Adipose tissue (tissue), 3 donors: Measurements from ENCODE around the gene STAMBPL1. TPM values are rescaled to one million over a fixed set of nuclear protein-coding genes. Genes with fewer than 3 reads are reported as not detected.
A peak's percentile ranks its signal among the peaks of the same experiment; 100 is the strongest.
"Not testable (repeated sequence)": the region's sequence is repeated elsewhere in the genome, so short reads cannot be mapped to it uniquely, and the experiment has no call there.

Experiments
- H3K27ac ChIP-seq: one replicate; pipeline ENCODE4 v1.5.1; 2013; ENCODE audit warnings: low read depth, low read length
- WGBS, 3 donors: extraction: QIAGEN DNeasy Blood & Tissue Kit; methylation state at CpG; one replicate each; pipeline ENCODE4 v1.1.7; 2013; 5-methylcytosine and 5-hydroxymethylcytosine counted together
- polyA plus RNA-seq, 3 donors: library from polyadenylated mRNA; stranded (reverse); fragments of 200-250 nt; gene quantifications; one replicate each; pipeline ENCODE4 v1.2.3, GENCODE V29; 2013
- donor health status: healthy with polysubstance abuse.
- donor health status: Bipolar disorder and iron deficiency.
- donor health status: healthy.

Gene STAMBPL1
- 1 to 10 TPM; 2.4 to 5.4 (median 2.6) TPM for polyA plus RNA-seq

DNA sequence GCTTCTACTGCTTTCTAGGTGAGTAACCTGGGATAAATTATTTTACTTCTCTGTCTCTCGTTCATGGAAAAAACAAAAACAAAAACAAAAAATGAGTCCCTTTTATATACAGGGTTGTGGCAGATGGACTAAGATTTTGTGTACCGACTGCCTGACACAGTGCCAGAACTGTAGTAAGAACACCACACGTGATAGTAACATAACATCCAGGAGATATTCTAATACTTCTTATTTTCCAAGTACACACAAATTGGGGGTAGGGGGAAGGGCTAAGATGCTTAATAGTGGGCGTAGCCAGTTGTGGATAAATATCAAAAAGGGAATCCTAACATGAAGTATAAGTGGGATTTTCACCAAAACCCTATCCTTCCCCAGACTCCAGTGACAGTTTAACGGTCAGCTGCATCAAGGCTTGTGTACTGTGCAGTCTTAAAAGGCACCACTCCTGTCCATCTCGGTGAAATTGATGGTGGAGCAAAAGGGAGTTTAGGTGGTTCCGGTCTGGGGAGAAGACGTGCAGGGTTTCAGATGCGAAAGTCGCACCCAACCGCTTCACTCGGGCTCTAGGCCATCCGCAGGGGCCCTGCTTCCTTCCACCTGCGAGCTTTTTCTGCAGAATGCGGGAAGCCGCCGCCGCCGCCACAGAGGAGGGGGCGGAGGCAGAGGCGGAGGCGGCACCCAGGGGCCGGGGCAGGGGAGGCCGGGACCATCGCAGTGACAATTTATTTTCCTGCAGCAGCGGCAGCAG is at the start of gene STAMBPL1:
Gene STAMBPL1, plus strand, starts transcription at position 712 of the 748 bp plus-strand sequence. CDS start 21,464 bp downstream, outside the sequence.
- WGBS, 3 donors = 4 to 5% (median 4%) methylated on average over 20 to 26 of the region's 26 CpGs
- H3K27ac ChIP-seq = peak within 1 kb of the TSS; percentile 61

DNA sequence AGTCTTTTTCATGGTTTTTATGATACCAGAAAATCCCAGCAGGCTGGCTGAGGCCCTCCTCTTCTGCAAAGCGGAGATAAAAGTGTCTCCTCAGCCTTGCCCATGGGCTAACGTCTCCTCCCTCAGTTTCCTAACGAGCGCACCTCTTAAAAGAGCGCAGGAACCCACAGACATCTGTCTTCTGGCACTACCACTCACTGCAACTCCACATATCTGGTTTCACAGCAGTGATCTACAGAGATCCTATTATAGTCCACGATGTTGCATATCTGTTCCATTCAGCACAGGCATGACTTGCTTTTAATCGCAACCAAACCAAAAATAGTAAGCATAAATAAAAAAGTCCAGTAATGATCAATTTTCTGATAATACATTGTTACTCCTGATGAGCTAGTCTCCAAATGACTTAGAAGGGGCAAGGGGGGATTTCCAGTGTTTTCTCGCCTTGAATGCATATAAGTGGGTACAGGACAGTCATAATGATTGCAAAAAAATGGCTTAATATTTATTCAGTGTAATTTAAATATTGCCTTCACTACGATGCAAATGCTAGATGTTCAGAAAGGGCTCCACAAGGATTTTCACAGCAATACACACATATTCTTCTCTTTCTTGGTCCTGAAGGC is 49.3 kb upstream of the STAMBPL1 start:
- 81 to 91% (median 91%) methylated on average over 9 of the region's 9 CpGs for WGBS, 3 donors
- no peak overlapping the region for H3K27ac ChIP-seq

DNA sequence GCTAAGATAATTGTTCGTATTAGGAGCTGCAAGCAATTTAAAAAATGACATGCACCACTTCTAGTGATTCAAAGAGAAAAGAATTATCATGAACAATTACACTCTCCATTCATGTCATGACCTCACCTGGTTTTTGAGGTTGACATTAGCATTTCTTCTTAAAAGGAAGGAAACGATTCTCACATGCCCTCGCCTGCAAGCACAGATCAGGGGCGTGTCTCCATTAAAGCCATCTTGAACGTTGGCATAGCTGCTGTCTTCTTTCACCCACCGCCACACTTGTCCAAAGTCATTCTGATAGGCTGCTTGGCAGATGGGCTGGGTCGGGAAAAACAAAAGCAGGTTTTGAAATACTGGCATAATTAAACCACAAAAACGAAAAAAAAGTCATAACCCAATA is 48.3 kb upstream of the STAMBPL1 start:
- H3K27ac ChIP-seq = no peak overlapping the region
- 69 to 82% (median 78%) methylated on average over 8 of the region's 8 CpGs for WGBS, 3 donors

DNA sequence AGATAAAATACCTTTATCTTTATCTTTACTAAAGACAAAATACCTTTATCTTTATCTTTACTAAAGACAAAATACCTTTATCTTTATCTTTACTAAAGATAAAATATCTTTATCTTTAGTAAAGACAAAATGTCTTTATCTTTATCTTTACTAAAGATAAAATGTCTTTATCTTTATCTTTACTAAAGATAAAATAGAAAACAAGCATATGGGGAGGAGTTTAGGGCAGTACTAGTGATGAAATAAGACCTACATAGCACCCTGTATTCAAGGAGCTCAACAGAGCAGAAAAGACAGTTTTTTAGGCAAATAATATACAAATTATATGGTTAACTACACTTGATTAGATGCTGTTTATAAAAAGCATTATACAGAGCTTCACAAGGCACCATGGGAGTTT is 47.7 kb upstream of the STAMBPL1 start:
- H3K27ac ChIP-seq = no peak overlapping the region

DNA sequence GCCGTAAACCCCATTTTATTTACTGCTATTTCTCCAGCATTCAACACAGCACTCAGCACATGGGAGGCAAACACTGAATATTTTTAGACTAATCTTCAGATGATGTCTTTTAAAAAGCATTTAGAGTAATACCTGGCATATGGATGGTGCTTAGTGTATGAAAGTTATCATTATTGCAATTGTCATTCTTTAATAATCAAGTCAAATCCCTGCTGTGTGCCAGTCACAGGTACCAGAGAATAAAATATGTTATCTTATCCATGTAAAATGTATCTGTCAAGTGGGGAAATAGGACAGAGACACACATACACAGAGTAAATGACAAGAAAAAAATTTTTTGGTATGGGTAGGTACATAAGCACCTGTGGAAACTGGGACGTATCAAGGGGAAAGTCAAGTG is 46.9 kb upstream of the STAMBPL1 start:
- WGBS, 3 donors = 89 to 93% (median 91%) methylated on average over 2 of the region's 2 CpGs
- H3K27ac ChIP-seq = no peak overlapping the region

DNA sequence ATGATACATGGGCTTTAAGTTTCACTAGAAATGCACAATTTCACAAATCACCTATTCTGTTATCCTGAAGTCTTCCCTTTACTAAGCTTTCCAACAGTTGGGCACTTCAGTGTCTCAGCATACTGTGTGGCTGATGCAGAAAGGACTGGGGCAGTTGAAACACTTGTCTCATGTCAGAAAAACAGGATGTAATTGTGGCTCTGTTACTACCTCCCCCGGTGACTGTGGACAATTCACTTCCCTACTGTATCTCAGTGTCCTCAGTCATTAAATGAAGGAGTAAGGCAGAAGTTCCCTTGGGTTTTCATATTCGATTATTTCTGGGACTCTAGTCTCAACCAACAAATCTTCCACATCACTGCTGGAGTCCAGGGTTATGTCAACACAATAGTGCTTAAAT is 46.3 kb upstream of the STAMBPL1 start:
- WGBS, 3 donors = 24 to 57% (median 38%) methylated on average over 2 of the region's 2 CpGs
- H3K27ac ChIP-seq = no peak overlapping the region

DNA sequence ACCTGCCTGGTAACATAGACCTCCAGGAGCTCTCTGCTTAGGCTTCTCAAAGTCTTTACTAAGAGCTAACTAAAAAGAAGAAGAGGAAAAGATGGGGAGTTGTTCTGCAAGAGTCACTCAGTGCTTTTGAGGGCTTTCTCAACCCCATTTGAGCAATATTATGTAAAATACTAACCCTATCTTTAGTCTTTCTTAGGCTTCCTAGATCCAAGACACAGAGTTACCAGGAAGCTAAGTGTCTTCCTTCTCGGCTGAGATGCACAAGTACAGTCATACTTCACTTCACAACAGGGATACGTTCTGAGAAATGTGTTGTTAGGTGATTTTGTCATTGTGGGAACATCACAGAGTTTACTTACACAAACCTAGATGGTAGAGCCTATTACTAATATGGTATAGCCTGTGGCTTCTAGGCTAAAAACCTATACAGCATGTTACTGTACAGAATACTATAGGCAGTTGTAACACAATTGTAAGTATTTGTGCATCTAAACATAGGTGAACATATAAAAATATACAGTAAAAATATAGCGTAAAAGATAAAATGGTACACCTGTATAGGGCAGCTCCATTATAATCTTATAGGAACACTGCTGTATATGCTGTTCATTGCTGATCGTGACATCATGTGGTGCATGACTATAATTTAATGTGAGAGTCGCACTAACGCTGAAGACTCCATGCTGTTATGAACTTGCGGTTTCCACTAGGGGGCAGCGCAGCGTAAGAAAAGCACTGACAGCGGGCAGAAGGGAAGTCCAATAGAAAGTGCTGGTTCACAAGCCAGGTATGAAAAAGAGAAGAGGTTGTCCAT is 44.7 kb upstream of the STAMBPL1 start:
- H3K27ac ChIP-seq = no peak overlapping the region
- 11 to 18% (median 15%) methylated on average over 10 of the region's 10 CpGs for WGBS, 3 donors

DNA sequence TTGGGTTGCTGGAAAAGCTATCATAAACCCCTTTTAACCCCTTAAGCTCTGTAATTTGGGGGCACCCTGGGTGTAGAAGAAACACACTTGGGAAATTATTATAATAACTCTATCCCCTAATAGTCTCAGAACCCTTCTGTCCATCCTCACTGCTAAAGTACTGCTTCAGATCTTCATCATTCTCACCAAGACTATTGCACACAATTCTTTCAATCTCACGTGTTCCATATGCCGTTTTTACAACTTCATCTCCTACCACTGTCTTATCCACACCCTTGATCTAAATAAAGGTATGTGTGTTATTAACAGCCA is 44.2 kb upstream of the STAMBPL1 start:
- H3K27ac ChIP-seq = no peak overlapping the region
- WGBS, 3 donors = 15 to 26% (median 16%) methylated on average over 2 of the region's 2 CpGs

DNA sequence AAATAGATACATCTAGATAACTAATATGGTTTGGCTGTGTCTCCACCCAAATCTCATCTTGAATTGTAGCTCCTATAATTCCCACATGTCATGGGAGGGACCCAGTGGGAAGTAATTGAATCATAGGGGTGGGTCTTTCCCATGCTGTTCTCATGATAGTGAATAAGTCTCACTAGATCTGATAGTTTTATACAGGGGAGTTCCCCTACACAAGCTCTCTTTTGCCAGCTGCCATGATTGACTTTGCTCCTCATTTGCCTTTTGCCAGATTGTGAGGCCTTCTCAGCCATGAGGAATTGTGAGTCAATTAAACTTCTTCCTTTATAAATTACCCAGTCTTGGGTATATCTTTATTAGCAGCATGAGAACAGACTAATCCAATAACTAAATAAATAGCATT is 42.4 kb upstream of the STAMBPL1 start:
- not testable (repeated sequence) for H3K27ac ChIP-seq

DNA sequence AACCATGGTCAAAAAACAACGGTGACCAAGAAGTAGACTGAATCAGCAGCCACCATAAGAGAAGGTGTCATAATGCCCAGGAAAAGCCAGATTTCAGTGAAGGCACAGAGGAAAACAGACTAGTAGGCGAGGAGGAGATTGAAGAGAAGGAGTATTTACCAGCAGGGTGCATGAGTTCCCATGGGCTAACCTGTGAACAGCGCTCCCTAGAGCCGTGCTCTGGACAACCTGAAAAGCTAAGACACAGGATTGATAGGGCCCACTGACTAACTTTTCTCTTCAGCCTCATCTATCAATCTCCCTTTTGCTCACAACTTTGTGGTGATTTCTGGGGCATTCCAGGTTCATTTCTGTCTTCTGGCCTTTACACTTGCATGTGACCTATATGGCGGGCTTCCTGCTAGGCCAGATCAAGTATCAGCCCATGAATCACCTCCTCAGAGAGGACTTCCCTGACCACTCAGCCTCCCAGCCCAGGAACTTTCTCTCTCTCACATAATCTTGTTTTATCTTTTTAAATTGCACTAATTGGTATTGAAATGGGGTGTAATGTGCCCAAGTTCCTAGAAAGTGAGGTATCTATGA is 41.2 kb upstream of the STAMBPL1 start:
- no peak overlapping the region for H3K27ac ChIP-seq

DNA sequence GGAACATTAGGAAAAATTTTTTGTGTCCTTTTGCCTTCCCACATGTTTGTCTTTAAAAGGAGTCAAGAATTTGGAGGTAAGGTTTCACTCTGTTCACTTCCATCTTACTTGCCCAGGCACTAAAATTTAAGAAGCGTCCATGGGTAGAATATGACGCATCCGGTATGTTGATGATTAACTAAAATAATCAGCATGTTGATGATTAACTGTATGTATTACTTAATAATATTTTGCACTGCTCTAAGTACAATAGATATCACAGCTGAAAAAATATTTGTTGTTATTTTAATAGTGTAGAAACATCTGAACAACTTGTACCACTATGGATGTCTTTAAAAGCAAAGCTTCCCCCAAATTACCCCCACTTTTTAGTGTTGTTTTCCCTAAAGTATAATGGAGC is 39.9 kb upstream of the STAMBPL1 start:
- no peak overlapping the region for H3K27ac ChIP-seq
- 27 to 96% (median 89%) methylated on average over 3 of the region's 3 CpGs for WGBS, 3 donors

More for the DNA sequence above, 41.2 kb upstream of the STAMBPL1 start:
- WGBS, 3 donors = 94 to 96% (median 95%) methylated on average over 5 of the region's 5 CpGs

DNA sequence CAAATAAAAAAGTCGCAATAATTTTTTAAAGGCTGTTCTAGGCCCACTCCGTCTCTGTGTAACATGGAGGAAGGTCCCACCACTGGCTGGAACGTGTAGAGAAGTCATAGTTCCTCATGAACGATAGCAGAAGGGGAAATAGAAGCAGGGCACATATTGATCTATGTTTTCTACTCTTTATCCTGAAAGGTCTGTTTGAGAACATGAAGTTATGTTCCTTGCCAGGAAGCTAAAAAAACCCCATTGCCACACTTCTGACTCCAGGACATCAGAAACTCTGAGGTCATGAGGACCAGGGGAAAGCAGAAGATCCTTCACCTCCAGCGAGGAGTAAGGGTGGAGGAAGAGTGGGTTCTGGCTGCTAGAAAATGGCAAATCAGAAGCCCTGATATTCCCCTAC is 39.2 kb upstream of the STAMBPL1 start:
- H3K27ac ChIP-seq = no peak overlapping the region
- WGBS, 3 donors = 67 to 71% (median 69%) methylated on average over 5 of the region's 5 CpGs

DNA sequence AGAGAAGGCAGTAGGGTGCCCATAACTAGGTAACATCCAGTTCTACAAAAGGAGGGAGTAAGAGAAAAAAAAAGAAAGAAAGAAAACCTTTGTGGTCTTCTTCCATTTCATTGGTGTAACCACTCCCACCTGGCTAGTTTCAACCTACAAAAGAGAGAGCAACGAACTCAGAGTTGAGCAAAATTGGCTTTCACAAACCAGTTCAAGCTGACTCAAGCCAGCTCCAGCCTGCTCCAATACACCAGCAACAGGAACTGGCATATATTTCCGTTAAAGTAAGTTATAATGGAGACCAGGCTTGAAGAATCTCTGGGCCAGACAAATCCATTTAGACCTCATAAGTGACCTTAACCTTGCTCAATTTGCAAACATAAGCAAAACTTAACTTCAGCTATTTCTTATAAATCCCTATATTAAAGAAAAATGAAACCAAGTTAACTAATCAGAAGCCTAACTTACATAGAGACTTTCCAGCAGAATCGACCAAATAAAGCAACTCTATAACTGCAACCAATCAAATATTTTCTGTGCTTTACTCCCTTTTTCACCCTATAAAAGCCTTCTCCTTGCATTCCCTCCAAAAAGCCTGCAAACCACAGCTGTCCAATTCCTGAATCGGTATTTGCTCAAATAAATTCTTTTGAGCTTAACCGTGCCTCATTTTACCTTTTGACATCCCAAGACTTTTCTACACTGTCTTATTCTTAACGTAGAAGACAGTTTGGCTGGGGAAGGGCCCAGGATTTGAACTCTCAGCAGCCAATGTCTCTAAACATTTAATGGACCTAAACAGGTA is 38.5 kb upstream of the STAMBPL1 start:
- 68 to 88% (median 76%) methylated on average over 6 of the region's 6 CpGs for WGBS, 3 donors
- no peak overlapping the region for H3K27ac ChIP-seq

DNA sequence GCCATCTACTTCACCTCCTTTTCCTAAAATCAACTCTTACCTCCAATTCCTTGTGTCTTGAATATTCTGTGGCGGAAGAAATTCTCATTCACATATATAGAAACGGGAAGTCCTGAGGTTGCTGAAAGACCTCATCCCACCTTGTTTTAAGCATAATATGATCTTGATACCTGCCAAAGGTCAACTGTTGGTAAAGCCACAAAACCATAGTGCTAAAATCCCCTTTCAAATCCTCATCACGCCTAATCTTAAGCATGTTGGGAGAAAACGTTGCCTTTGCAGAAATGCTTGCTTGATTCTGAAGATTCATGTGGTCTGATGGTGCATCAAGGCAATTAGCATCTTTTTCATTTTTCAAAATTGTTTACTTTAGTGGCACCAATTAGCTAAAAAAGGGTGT is 36.9 kb upstream of the STAMBPL1 start:
- H3K27ac ChIP-seq = no peak overlapping the region
- 92 to 96% (median 95%) methylated on average over 4 of the region's 4 CpGs for WGBS, 3 donors

DNA sequence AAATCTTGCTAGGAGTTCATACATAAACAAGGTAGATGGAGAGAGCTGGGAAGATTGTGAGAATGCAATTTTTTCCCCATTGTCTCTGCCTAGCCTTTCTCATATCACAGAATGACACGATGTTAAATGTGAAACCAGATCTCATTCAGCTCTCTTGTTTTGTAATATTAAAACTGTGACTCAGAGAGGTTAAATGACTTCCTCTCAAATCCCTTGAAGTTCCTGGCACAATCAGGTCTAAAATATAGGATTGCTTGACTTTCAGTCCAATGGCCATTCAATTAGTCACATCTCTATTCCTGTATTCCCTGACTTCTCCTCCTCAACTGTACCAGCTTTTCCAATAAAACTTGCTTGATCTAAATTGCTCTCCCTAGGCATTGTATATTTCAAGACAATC is 31.5 kb upstream of the STAMBPL1 start:
- 0 to 30% (median 15%) methylated on average over 1 of the region's 1 CpG for WGBS, 3 donors
- H3K27ac ChIP-seq = no peak overlapping the region

DNA sequence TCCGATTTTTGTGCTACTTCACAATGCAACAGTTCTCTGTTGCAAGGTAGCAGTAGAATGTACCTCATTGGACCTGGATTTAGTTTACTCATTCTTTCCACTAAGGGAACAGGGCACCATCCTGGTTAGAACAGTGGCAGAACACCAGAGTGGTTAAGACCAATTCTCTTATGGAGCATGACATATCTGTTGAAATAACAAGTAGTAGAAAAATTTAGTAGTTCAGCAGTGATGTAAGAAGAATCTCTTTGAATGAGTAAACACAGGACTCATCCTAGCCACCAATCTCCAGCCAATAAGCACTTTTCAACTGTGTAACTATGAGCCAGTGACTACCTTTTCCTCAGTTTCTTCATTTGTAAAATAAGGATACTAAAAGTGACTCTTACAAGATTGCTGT is 30.8 kb upstream of the STAMBPL1 start:
- WGBS, 3 donors = 84 to 87% (median 86%) methylated on average over 1 of the region's 1 CpG
- no peak overlapping the region for H3K27ac ChIP-seq

DNA sequence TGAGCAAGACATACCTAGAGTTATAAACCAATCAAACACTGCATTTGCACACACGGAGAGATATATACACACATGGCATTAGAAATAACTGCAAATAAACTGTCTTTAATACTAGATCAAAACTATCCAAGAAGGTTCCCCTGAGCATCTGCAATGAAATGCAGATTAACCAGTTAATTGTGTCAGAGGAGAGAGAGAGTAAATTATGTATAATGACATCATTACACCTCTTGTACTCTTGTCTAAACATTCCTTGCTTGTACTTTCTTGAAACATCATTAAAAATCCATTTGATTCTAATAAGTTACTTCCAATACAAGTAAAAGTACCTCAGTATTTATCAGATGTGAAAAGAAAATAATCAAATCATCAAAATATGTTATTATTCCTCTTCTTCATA is 29.3 kb upstream of the STAMBPL1 start:
- WGBS, 3 donors = 75 to 83% (median 81%) methylated on average over 1 of the region's 1 CpG
- no peak overlapping the region for H3K27ac ChIP-seq

DNA sequence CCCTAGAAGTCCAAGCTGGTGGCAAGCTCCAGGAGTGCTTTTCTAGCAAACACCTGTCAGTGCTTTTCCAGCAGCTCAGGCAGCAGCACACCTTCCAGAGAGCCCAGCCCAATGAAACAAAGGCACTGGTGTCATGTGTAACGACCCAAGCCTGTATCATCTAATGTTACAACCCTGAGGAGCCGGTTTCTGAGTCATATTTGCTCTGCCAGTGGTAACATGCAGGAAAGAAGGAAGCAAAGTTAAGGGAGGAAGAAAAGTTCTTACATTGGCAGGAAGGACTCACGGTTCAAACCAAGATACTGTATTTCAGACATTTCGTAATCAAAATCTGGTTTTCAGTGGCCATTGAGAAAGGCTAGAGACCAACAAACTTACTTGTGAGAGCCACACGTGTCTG is 28.3 kb upstream of the STAMBPL1 start, which contains the start of gene ANKRD22:
Gene ANKRD22, minus strand, starts transcription at position 139 of the 400 bp plus-strand sequence. CDS start 237 bp downstream, outside the sequence.
- no peak within 1 kb of the TSS for H3K27ac ChIP-seq
- 29 to 42% (median 38%) methylated on average over 5 of the region's 5 CpGs for WGBS, 3 donors
